Stomach (tissue), 9 donors: ENCODE data around the gene GALE. TPM values are rescaled to one million over a fixed set of nuclear protein-coding genes. Genes with fewer than 3 reads are reported as not detected.
"Not testable (repeated sequence)": the region's sequence is repeated elsewhere in the genome, so short reads cannot be mapped to it uniquely, and the experiment has no call there.

Experiments used
- DNase-seq, 2 donors: peaks; one replicate each; pipeline versions ENCODE4 v3.0.0 to v3.0.0-alpha.2; 2013 to 2019
- H3K27ac ChIP-seq, 5 donors: fragments of 200-600 bp in 4 of 5; sonication (generic) in 4 of 5; one replicate each; pipeline ENCODE4 v1.5.1; 2013 to 2019; ENCODE audit warnings: mild to moderate bottlenecking in 1 of 5, moderate library complexity in 1 of 5
- H3K27me3 ChIP-seq, 3 donors: fragments of 200-600 bp; sonication (generic); one replicate each; pipeline ENCODE4 v1.5.1; 2017 to 2019; ENCODE audit warnings: mixed run types in 1 of 3
- H3K36me3 ChIP-seq, 4 donors: fragments of 200-600 bp; sonication (generic); 1 replicate in 3 of 4; 2 replicates in 1 of 4; pipeline ENCODE4 v1.5.1; 2016 to 2019
- H3K4me1 ChIP-seq, 4 donors: fragments of 200-600 bp; sonication (generic); one replicate each; pipeline ENCODE4 v1.5.1; 2016 to 2019
- H3K4me3 ChIP-seq, 4 donors: fragments of 200-600 bp; sonication (generic) in 3 of 4; one replicate each; pipeline ENCODE4 v1.5.1; 2016 to 2019; ENCODE audit warnings: mild to moderate bottlenecking in 1 of 4
- H3K9me3 ChIP-seq, 4 donors: fragments of 200-600 bp; sonication (generic); one replicate each; pipeline ENCODE4 v1.5.1; 2016 to 2019
- CTCF ChIP-seq, 7 experiments: fragments of 450-650 bp in 4 of 7; fragments of 200-600 bp in 3 of 7; sonication (generic) in 3 of 7; IDR thresholded peaks; one replicate each; pipeline ENCODE4 v1.5.1; 2016 to 2019; ENCODE audit warnings: antibody characterized with exemption in 7 of 7, control low read depth in 2 of 7, mild to moderate bottlenecking in 1 of 7
- EP300 ChIP-seq: sonication (generic); formaldehyde crosslinking; IDR thresholded peaks from one replicate; pipeline ENCODE4 v1.6.1; 2017; ENCODE audit warnings: antibody characterized with exemption
- POLR2A ChIP-seq, 4 donors: fragments of 450-650 bp; IDR thresholded peaks; one replicate each; pipeline ENCODE4 v1.6.1; 2016; ENCODE audit warnings: antibody characterized with exemption in 4 of 4, control low read depth in 2 of 4, mild to moderate bottlenecking in 1 of 4, moderate library complexity in 1 of 4
- POLR2AphosphoS5 ChIP-seq, 3 donors: sonication (generic); formaldehyde crosslinking; IDR thresholded peaks; one replicate each; pipeline ENCODE4 v1.6.1; 2016; ENCODE audit warnings: antibody characterized with exemption in 3 of 3
- WGBS, 5 donors: extraction: QIAGEN DNeasy Blood & Tissue Kit in 3 of 5; methylation state at CpG; one replicate each; pipeline versions ENCODE4 v1.1.5 to v1.1.7; 2013 to 2018; 5-methylcytosine and 5-hydroxymethylcytosine counted together
- intact Hi-C: fragments of 100-400 bp; cut with DNase I; formaldehyde crosslinking; loops from one replicate; pipeline ENCODE4 v1.15.1; 2023; ENCODE audit warnings: low total_unique reads
- polyA plus RNA-seq, 3 donors: library from polyadenylated mRNA; stranded (reverse); fragments of 200-250 nt; gene quantifications; one replicate each; pipeline ENCODE4 v1.2.3, GENCODE V29; 2013
- total RNA-seq, 5 donors: library from RNA; depleted of rRNA; stranded (reverse); fragments of >200 nt; gene quantifications; one replicate each; pipeline versions ENCODE4 v1.1.0 to v1.2.3, GENCODE V29; 2014 to 2016
- donor health status: healthy with polysubstance abuse.
- donor health status: Bipolar disorder and iron deficiency.
- donor health status: healthy.

GALE gene
- total and polyA plus RNA-seq, 8 donors: 34.4 to 443 (median 149) TPM

GRCh38 chr1:23836037-23836436 is 35.5 kb upstream of the GALE start:
- Histone ChIP-seq H3K27me3 (no peaks in the 10 kb centered on the region), H3K4me3 (no peak overlapping the region), H3K4me1 (peaks cover 4 to 15% (median 13%) of the 10 kb centered on the region in 4 donors), H3K36me3 (no peaks in the 10 kb centered on the region), H3K27ac (no peak overlapping the region), H3K9me3 (no peaks in the 10 kb centered on the region)
- DNase-seq: no peak
- intact Hi-C loops: no loop called here
- WGBS, 5 donors: 68 to 85% (median 78%) methylated on average over 3 of the region's 3 CpGs
- no peak for TF ChIP-seq POLR2AphosphoS5 (IDR thresholded peaks at IDR 0.05)
- TF ChIP-seq POLR2A (IDR thresholded peaks at IDR 0.05): no peak
- TF ChIP-seq EP300: no peak
- TF ChIP-seq CTCF (IDR thresholded peaks at IDR 0.05): no peak

GRCh38 chr1:23834156-23834555 is 33.6 kb upstream of the GALE start:
- intact Hi-C loops, H3K4me3 ChIP-seq, H3K9me3 ChIP-seq, H3K36me3 ChIP-seq, H3K27me3 ChIP-seq, H3K27ac ChIP-seq, DNase-seq: not testable (repeated sequence)
- WGBS, 5 donors: 77 to 88% (median 84%) methylated on average over 6 of the region's 6 CpGs
- peaks cover 9 to 20% (median 13%) of the 10 kb centered on the region in 4 donors for H3K4me1 ChIP-seq

GRCh38 chr1:23827717-23828116 is 27.2 kb upstream of the GALE start:
- WGBS, 5 donors: 81 to 90% (median 83%) methylated on average over 1 of the region's 1 CpG
- Histone ChIP-seq H3K4me3 (no peak overlapping the region), H3K27ac (no peak overlapping the region), H3K9me3 (no peaks in the 10 kb centered on the region), H3K36me3 (no peaks in the 10 kb centered on the region), H3K4me1 (peaks cover 5 to 18% (median 13%) of the 10 kb centered on the region in 4 donors), H3K27me3 (no peaks in the 10 kb centered on the region)
- no peak for TF ChIP-seq EP300
- no peak for TF ChIP-seq CTCF (IDR thresholded peaks at IDR 0.05)
- no peak for DNase-seq
- intact Hi-C loops: no loop called here

GRCh38 chr1:23826590-23826989 is 26.0 kb upstream of the GALE start:
- H3K27me3 ChIP-seq, H3K4me3 ChIP-seq, H3K9me3 ChIP-seq, intact Hi-C loops, H3K27ac ChIP-seq, DNase-seq, H3K36me3 ChIP-seq: not testable (repeated sequence)
- WGBS, 5 donors: 95 to 98% (median 95%) methylated on average over 13 of the region's 13 CpGs
- peaks cover 5 to 24% (median 13%) of the 10 kb centered on the region in 4 donors for H3K4me1 ChIP-seq

GRCh38 chr1:23825762-23826522 is 25.4 kb upstream of the GALE start:
- no peaks in the 10 kb centered on the region for H3K9me3 ChIP-seq
- intact Hi-C loops: no loop called here
- peaks cover 5 to 24% (median 13%) of the 10 kb centered on the region in 4 donors for H3K4me1 ChIP-seq
- no peak for TF ChIP-seq EP300
- no peak for TF ChIP-seq POLR2A (IDR thresholded peaks at IDR 0.05)
- no peak for TF ChIP-seq CTCF (IDR thresholded peaks at IDR 0.05)
- no peak for TF ChIP-seq POLR2AphosphoS5 (IDR thresholded peaks at IDR 0.05)
- H3K27me3 ChIP-seq: no peaks in the 10 kb centered on the region
- WGBS, 5 donors: 52 to 66% (median 55%) methylated on average over 22 to 24 of the region's 24 CpGs
- no peaks in the 10 kb centered on the region for H3K36me3 ChIP-seq
- peak overlapping the region; percentile 85 to 97 (median 95) for H3K27ac ChIP-seq
- DNase-seq: no peak
- peak overlapping the region; percentile 74 to 98 (median 92) for H3K4me3 ChIP-seq
